ENCODE measurements around the gene MAML2.
A peak's percentile ranks its signal among the peaks of the same experiment; 100 is the strongest.

Gene MAML2

GRCh38 chr11:96318399-96318798 is 24.6 kb downstream of the MAML2 start:
- DNase-seq (ENCODE audit: low read depth, low spot score), result no peak

- no peak for DNase-seq (ENCODE audit: low read depth, low spot score)
Measured at GRCh38 chr11:96317985-96318384, 25.0 kb downstream of the MAML2 start.

- DNase-seq (ENCODE audit: low read depth, low spot score), result no peak
Measured at GRCh38 chr11:96317571-96317970, 25.4 kb downstream of the MAML2 start.

GRCh38 chr11:96316869-96317268 is 26.1 kb downstream of the MAML2 start:
- DNase-seq (ENCODE audit: low read depth, low spot score), result no peak

- DNase-seq (ENCODE audit: low read depth, low spot score), result no peak
Measured at GRCh38 chr11:96315476-96315875, 27.5 kb downstream of the MAML2 start.

GRCh38 chr11:96314326-96315020 is 28.5 kb downstream of the MAML2 start:
- DNase-seq (ENCODE audit: low read depth, low spot score), result peak; percentile 80

- no peak for DNase-seq (ENCODE audit: low read depth, low spot score)
Measured at GRCh38 chr11:96313163-96313562, 29.8 kb downstream of the MAML2 start.

GRCh38 chr11:96311120-96311568 is 31.9 kb downstream of the MAML2 start:
- peak; percentile 75 for DNase-seq (ENCODE audit: low read depth, low spot score)

GRCh38 chr11:96310236-96310635 is 32.8 kb downstream of the MAML2 start:
- DNase-seq (ENCODE audit: low read depth, low spot score), result no peak

- DNase-seq (ENCODE audit: low read depth, low spot score), result no peak
Measured at GRCh38 chr11:96309643-96310017, 33.4 kb downstream of the MAML2 start.

GRCh38 chr11:96309016-96309642 is 33.9 kb downstream of the MAML2 start:
- peak; percentile 48 for DNase-seq (ENCODE audit: low read depth, low spot score)

- peak; percentile 81 for DNase-seq (ENCODE audit: low read depth, low spot score)
Measured at GRCh38 chr11:96307776-96308140, 35.2 kb downstream of the MAML2 start.

- peak; percentile 99 for DNase-seq (ENCODE audit: low read depth, low spot score)
Measured at GRCh38 chr11:96306933-96307775, 35.8 kb downstream of the MAML2 start.

GRCh38 chr11:96306600-96306932 is 36.4 kb downstream of the MAML2 start:
- no peak for DNase-seq (ENCODE audit: low read depth, low spot score)

GRCh38 chr11:96306071-96306470 is 36.9 kb downstream of the MAML2 start:
- DNase-seq (ENCODE audit: low read depth, low spot score), result no peak

- no peak for DNase-seq (ENCODE audit: low read depth, low spot score)
Measured at GRCh38 chr11:96303980-96304379, 39.0 kb downstream of the MAML2 start.

- DNase-seq (ENCODE audit: low read depth, low spot score), result peak; percentile 58
Measured at GRCh38 chr11:96303064-96303463, 39.9 kb downstream of the MAML2 start.

GRCh38 chr11:96301818-96302217 is 41.2 kb downstream of the MAML2 start:
- no peak for DNase-seq (ENCODE audit: low read depth, low spot score)

- DNase-seq (ENCODE audit: low read depth, low spot score), result no peak
Measured at GRCh38 chr11:96299155-96299888, 43.7 kb downstream of the MAML2 start.

- DNase-seq (ENCODE audit: low read depth, low spot score), result no peak
Measured at GRCh38 chr11:96295369-96295768, 47.6 kb downstream of the MAML2 start.

GRCh38 chr11:96294289-96294688 is 48.7 kb downstream of the MAML2 start:
- DNase-seq (ENCODE audit: low read depth, low spot score), result no peak

GRCh38 chr11:96293598-96294021 is 49.4 kb downstream of the MAML2 start:
- DNase-seq (ENCODE audit: low read depth, low spot score), result no peak
